ENCODE results near the gene ZMIZ1.
"Not testable (repeated sequence)": the region's sequence is repeated elsewhere in the genome, so short reads cannot be mapped to it uniquely, and the experiment has no call there.

The ZMIZ1 gene

DNA sequence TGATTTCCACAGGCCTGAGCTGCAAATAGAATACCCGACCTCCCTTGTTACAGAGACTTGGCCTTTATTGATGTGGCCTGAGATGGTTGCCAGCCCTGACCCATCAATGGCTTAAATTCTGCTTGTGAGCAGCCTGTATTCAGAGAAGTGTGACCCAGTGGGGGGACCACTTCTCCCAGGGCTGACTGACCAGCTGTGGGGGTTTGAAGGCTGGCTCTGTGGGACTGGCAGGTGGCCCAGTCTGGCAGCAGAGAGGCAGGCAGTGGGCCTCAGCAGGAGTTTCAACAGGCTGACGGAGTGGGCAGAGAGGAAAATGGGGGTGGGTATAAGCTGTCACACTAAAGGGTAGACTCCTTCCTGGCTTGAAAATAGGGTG, 266.3 kb downstream of the ZMIZ1 start:
- no peak for DNase-seq (ENCODE audit: low read depth in 1 of 2, low spot score in 1 of 2)

DNA sequence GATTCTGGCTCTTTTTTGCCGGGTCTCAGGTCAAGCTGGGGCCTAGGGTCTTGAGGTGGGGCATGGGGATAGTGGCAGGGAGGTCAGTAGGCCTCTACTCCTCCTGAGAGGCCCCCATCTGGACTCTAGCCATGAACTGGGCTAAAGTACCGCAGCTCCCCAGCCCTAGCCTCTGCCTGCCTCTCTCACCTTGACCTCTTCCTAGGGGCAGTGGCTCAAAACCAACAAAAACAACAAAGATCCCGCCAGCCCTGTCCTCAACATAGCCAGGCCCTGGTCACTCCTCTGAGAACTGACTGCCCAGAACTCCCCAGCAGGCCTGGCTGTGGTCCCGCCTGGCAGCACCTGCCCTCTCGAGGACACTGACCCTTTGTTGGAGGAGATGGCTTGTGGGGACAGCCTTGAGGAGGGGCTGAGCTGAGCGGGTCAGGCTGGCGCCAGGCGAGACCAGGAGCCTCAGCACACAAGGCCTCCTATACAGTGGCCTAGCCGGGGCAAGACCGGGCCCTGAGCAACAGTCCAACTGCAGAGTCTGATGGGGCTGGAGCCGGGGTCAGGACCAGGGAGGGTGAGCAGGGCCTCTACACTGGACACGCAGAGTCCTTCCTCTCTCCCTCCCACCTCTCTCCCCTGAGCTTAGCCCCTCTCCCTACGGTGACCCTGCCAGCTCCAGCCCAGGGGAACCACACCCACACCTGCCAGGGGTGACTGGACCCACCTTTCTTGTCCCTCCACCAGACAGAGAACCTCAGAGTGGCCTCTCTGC, 266.9 kb downstream of the ZMIZ1 start:
- DNase-seq (ENCODE audit: low read depth in 1 of 2, low spot score in 1 of 2) = no peak

DNA sequence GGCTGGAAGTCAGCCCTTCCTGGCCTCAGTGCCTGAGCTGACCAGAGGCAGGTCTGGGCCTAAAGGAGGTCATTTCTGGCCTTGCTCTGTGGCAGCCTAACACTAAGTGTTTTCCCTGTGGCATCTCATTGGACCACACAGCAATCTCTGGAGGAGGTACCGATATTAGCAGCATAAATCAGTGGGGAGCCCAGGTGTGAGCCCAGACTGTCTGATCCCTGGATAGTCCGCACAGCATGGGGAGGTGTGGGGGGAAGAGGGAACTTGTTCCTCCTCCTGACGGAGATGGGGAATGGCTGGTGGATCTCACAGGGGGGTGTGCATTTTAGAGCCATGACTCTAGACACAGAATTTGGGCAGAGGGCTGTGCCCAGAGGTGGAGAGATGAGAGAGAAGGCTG, 267.5 kb downstream of the ZMIZ1 start:
- no peak for DNase-seq (ENCODE audit: low read depth in 1 of 2, low spot score in 1 of 2)

DNA sequence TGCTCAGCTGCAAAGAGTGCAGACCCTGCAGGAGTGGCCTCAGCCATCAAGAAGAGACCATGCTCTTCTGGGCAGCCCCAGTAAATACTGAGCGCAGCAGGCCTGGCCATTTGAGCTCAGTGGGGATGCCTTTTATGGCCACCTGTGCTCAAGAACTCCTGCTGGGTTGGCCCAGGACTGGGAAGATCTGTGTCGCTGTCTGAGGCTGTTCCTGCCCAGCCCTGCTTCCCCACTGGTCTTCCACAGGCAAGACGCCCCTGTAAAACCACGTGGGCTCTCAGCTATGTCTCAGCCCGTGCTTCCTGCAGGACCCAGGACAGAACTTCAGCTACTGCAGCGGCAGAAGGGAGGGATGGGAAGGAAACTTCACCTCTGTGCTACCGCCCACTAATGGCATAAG, 268.0 kb downstream of the ZMIZ1 start:
- no peak for DNase-seq (ENCODE audit: low read depth in 1 of 2, low spot score in 1 of 2)

DNA sequence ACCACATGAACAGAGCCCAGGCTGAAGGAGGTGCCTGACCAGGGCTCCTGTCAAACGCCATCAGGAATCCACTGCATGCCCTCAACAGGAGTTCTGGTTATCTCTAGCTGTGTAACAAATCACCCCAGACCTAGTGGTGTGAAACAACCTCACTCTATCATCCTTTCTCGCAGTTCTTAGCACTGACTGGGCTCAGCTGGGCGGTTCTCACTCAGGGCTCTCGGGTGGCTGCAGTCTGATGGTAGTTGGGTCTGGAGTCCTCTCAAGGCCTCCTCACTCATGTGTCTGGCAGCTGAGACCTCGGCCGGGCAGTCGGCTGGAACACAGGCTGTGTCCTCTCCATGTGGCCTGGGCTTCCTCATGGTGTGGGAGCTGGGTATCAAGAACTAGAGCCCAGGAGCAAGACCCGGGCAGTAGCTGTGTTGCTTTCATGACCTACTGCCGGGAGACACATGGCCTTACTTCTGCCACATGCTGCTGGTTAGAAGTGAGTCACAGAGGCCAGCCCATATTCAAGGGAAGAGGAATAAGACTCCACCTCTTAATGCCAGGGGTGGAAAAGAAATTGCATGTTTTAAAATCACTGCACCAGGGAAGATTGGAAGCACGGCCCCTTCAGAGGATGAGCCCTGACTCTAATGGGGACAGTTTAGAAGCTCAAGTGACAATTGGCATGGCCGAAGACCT, 269.2 kb downstream of the ZMIZ1 start:
- not testable (repeated sequence) for DNase-seq (ENCODE audit: low read depth in 1 of 2, low spot score in 1 of 2)

DNA sequence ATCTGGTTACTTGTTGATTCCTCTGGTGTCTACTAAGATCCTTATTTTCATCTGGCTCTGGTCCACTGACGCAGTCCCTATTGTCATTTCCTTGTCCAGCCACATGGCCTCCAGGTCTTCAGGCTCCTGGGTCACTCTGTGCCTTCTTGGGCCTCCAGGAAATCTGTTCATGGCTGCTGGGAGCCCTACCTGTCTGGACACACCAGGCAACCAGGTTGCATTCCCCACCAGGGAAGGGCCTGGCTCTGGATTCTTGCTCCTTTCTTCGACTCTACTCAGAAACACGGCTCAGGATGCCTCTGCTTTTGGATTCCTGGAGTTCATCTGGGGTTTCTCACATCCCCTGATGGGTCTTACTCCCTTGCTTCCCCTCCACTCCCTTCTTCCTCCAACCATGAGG, 270.5 kb downstream of the ZMIZ1 start:
- no peak for DNase-seq (ENCODE audit: low read depth in 1 of 2, low spot score in 1 of 2)

DNA sequence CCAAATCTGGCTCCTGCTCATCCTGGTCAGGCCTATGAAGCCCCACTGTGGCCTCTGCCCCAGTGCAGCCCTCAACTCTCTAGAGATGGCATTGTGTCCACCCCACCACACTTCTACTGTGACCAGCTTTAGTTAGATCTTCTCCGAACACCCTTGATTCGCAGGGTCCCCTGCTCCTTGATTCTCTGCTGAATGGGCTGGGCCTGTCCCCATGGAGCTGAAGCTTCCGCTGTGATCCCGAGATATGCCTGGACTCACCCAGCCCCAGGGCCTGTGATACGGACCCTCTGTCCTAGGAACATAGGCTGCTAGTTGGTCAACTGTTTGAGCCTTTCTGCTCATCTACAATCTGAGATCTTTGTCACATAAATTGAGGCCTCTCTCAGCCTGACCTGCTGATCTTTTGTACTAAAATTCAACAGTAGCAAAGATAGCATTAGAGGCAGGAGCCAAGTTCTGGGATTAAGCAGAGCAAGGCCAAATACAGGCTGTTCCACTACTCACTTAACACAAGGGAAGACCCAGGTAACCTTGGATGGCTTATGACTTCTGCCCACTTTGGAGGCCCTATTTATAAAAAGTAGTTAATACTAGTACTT, 272.0 kb downstream of the ZMIZ1 start:
- no peak for DNase-seq (ENCODE audit: low read depth in 1 of 2, low spot score in 1 of 2)

DNA sequence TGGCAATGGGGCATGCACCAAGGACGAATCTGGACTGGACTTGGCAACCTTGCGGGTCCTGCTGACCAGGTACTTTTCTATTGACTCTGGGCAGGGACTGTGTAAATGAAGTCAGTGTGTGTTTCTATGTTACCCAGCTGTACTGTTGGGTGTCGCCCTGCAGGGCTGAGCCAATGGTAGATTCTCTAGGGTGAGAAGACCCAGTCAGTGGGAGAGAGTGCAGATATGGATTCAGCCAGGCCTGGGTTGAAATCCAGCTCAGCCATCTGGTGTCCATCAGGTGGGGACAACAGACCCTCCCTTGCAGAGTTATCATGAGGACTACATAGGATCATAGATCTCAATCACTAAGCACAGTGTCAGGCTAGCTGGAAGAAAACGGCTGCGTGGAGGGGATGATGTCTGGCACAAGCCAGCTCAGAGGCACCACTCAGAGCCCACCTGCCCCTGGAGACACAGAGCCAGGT, 273.6 kb downstream of the ZMIZ1 start:
- DNase-seq (ENCODE audit: low read depth in 1 of 2, low spot score in 1 of 2) = no peak

DNA sequence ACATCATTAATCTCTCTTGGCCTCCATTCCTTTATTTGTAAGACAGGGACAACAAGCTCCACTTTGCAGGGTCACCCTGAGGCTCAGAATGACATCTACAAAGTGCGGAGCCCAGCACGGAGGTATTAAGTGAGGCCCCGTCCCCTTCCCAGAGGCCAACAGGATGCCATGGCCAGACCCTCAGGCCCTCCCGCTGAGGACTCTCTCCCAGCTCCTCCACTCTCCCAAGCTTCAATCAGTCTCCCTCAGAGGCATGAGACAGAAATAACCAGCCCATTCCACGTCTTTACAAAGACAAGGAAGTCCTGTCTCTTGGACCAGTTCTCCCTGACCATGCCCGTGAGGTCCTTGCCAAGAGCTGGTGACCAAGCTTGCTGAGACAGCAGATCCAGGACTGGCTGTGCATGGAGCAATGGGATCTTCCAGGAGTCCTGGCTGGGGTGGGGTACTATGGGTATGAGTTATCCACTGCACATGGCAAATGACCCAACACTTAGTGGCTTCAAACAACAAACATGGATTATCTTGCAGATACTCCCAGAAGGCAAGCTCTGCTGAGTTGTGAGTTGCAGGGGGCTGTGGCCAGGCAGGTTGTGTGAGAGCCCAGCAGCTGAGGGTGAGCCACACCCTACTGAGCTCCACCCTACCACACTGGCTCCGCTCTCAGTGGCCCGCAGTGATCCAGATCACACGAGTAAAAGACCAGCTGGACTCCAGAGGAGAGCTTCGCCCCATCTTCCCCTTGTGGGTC, 274.2 kb downstream of the ZMIZ1 start:
- no peak for DNase-seq (ENCODE audit: low read depth in 1 of 2, low spot score in 1 of 2)

DNA sequence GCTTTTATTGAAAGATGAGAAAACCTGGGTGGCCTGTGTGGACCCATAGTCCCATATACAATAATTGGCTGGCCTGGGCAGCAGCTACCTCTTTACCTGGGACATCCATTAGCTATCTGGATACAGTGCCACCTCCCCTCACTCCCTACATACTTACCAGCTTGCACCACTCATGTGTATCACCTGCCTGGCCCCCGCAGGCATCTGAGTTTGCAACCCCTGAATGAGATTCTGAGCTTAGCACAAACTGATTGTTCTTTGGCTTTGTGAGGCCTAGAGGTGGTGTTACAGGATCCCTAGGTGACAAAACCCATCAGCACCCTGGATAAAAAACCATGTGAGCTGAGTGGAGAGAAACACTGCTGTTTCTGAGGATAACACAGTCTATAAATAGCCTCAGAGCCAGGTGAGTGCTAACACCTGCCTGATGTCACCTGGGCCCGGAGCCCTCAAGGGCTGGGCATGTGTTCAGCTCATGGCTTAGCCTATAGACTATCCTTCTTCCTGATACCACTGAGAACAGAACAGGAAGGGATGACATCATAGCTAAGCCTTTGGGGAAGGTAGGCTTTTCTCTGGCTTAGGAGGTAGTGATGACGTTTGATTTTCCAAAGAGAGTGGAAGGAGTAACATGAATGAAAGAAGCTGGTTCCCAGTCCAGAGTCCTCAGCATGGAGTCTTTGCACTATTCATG, 275.9 kb downstream of the ZMIZ1 start:
- DNase-seq (ENCODE audit: low read depth in 1 of 2, low spot score in 1 of 2) = no peak

DNA sequence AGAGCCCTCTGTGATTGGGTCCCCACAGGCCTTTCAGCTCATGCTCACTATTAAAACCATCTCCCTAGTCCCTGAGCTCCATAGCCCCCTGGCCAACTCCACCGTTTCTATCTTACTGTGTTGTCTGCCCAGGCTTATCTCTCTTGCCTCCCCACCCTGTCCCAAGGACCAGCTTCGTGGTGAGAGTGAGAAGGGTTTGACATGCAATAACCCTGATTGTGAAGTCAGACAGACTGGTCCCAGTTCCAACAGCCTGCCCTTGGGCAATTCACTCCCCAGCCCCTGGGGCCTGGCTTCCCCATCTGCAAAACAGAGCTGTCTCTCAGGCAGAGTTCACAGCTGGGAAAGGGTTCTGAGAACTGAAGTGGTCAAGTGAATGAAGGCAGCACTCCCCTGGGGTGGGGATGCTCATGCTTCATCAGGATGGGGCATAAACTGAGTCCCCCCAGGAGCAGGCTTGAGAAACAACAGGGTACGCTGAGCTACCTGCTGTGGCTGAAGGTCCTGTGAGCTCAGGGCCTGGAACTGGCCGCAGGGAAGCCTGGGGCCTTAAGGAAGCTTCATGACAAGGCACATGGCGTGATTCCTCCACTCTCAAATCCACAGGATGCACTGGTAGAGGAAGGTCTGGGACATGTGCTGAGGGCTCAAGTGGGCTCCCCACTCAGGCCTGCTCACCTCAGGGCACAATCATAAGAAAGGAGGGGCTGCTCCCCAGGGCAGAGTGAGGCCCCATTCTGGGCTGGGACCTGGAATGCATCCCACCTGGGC, 276.7 kb downstream of the ZMIZ1 start:
- DNase-seq (ENCODE audit: low read depth in 1 of 2, low spot score in 1 of 2) = no peak

DNA sequence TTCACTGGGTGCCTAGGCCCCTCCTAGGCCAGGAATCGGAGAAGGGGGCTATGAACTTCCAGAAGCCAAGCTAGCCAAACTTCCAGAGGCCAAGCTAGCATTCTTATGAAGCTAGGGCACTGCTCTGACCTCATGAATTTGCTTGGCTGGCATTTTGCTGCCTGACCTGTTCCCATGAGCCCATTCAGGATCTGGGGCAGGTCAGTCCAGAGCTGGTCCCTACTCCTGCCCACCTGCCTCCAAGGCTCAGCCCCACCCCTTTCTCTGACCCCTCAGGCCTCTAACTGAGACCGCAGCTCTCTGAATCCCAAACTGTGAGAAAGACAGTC, 277.2 kb downstream of the ZMIZ1 start:
- DNase-seq (ENCODE audit: low read depth in 1 of 2, low spot score in 1 of 2) = no peak

DNA sequence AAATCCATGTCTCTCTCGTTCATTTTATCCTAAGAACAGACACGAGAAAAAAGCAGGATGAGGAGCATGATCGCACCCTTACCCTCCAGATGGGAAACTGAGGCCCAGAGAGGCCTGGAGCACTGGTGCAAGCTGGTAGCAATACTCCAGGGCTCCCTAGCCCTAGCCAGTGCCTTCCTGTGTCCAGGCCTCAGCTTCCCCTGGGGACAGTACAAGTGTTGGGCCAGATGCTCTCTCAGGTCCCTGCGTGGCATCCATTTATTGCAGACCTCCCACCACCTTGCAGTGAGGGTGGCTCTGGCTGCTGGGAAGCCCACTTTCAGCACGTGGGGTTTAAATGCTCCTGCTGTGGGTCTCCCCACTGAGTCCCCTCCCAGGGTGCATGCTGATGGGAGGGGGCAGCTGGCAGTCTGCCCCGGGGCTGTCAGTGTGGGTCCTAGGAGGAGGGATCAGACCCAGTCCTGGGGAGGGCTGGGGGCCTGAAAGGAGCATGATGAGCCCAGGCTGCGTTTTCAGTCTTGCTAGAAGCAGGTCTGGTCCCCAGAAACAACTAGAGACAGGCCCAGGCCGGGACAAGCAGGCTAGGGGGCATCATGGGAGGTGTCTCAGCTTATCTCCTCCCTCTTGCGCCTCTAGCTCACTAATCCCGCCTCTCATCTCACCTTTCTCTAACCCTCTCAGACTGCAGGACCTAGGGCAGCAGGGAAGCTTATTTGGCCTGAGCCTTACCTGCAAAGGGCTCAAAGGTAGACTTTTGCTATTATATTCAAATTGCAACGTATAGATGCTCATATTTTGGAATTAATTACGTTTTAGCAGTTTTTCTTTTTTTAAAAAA, 277.8 kb downstream of the ZMIZ1 start:
- no peak for DNase-seq (ENCODE audit: low read depth in 1 of 2, low spot score in 1 of 2)

DNA sequence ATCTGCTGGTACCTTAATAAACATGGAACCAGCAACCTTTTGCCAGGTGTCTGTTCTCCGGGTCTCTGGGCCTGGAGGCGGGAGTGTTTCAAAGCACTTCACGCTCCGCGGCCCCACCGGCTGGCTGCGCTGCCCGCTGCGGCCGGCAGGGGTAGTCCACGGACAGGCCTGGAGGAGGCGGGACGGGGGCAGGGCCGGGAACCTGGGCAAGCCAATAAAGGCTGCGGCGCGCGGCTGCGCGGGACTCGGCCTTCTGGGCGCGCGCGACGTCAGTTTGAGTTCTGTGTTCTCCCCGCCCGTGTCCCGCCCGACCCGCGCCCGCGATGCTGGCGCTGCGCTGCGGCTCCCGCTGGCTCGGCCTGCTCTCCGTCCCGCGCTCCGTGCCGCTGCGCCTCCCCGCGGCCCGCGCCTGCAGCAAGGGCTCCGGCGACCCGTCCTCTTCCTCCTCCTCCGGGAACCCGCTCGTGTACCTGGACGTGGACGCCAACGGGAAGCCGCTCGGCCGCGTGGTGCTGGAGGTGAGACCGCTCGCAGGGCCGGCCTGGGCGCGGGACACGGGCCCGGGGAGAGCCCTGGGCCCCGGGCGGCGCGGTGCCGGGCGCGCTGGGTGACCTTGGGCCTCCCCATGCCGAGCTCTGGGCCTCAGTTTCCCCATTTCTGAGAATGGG, 278.6 kb downstream of the ZMIZ1 start, which contains the start of gene PPIF:
Gene PPIF, plus strand, starts transcription at position 244 of the 668 bp plus-strand sequence. Its CDS starts 80 bp downstream, at position 324.
- DNase-seq (ENCODE audit: low read depth in 1 of 2, low spot score in 1 of 2) = peak; percentile 77 to 93

DNA sequence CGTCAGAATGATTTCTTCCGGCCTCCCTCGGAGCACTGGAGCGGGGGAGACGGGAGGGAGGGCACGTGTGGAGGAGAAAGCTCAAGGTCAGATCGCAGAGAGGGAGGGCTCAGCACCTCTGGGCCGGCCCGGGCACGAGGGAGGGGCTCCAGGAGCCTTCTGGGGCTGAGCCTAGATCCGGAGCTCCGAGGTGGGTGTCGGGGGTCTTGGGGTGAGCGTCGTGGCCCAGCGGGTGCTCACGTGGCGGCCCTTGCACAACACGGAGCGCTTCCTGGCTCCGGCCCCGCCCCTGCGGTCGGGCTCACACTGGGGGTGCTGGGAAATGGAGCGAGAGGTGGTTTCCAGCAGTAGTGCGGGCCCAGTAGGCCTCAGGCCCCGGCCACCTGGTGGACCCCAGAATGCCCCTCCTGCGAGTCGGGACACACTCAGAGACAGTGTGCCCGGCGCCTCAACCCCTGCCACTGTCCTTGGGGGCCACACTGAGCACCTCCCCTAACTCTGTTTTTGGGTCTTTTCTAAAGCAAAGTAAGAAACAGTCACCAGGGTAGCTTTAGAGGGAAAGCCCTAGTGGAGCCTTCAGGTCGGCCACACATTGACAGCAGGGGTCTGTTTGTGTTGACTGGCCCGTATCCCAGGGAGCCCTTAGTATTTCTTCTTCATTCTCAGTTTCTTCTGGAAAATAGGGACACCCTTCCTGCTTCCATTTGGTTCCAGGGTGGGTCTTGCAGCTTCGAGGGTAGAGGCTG, 279.3 kb downstream of the ZMIZ1 start:
- DNase-seq (ENCODE audit: low read depth in 1 of 2, low spot score in 1 of 2) = peak; percentile 41 to 63

DNA sequence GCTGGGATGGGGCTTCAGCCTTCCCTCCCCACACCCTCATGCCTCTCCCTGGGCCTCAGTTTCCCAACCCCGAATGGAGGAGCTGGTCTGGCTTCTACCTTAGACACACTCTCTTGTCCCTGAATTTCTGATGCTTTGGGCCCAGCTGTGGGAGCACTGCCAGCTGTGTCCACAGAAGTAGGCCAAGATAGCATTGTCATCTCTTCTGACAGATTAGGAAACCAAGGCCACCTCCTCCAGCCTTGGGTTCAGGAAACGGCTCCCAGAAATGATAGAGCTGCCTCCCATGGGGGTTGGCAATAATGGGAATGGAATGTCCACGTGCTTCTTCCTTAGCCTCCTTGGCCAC, 279.8 kb downstream of the ZMIZ1 start:
- no peak for DNase-seq (ENCODE audit: low read depth in 1 of 2, low spot score in 1 of 2)

DNA sequence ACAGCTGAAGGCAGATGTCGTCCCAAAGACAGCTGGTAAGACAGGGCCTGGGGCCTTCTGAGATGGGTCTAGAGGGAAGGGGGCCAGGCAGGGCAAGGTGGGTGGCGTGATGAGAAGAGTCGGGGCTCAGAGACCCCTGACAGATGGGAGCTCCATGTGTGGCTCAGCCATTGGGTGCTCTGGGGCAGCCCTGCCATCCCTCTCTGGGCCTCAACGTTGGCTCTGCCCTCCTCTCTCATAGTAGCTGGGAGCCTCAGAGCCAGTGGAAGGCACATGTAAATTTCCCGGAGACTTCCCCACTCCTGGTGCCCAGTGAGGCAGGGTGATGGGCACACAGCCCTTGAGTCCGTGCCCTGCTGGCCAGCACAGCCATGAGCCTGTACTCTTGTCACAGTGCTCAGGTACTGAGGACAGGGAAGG, 280.3 kb downstream of the ZMIZ1 start:
- DNase-seq (ENCODE audit: low read depth in 1 of 2, low spot score in 1 of 2) = no peak

DNA sequence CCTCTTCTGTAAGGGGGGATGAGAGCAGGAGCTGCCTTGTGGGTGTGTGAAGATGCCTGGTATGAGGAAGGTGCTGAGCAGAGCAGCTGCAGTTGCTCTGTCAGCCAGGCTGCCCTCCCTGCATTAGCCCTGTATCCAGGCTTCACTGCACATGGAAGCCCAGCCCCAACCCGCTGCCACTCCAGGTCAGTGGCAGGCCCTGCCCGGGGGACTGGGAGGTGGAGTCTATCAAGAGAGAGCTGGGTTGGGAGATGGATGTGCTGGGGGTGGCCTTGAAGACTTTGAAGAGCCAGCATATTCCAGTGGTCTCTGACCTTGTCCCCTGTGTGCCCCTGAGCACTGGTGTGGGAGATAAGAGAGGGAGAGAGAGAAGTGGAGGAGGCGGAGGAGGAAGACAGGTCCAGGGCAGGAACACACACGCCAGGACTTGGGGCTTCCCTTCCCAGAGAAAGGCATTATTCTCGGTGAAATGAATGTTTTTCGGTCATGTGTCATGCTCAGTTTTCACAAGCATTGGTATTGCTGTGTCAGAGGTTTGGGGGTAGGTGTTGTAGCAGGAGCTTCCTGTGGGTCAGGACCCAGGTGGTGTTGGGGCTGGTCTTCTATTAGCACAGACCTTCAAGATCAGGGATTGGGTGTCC, 281.1 kb downstream of the ZMIZ1 start:
- DNase-seq (ENCODE audit: low read depth in 1 of 2, low spot score in 1 of 2) = no peak
